ENCODE data around the gene CTNNBL1. TPM values are rescaled to one million over a fixed set of nuclear protein-coding genes. Genes with fewer than 3 reads are reported as not detected.
"Not testable (repeated sequence)": the region's sequence is repeated elsewhere in the genome, so short reads cannot be mapped to it uniquely, and the experiment has no call there.

CTNNBL1 gene
- total RNA-seq, 2 donors from 2014 or later: 49.8 to 58.6 TPM

DNA sequence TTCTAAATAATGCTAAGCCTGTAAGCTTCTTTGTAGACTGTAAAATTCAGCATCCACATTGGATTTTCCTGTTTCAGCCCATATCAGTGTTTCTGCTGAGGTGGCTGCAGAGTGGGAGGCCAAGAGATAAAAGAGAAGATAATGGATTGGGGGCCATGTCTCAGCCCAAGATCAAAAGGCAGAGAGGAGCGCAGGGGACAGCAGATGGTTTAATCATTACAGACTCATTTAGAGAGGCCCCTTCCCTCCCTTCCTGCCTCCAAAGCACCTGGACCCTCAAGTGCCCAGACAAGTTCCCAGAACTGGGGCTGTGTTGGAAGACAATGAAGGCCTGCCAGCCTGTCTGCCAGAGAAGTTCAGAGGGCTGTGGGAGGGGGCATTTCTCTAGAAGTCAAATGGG, 20.4 kb upstream of the CTNNBL1 start:
- no peak for DNase-seq
- intact Hi-C loops (cut with DNase I): no loop called here
- no peak for ATAC-seq

DNA sequence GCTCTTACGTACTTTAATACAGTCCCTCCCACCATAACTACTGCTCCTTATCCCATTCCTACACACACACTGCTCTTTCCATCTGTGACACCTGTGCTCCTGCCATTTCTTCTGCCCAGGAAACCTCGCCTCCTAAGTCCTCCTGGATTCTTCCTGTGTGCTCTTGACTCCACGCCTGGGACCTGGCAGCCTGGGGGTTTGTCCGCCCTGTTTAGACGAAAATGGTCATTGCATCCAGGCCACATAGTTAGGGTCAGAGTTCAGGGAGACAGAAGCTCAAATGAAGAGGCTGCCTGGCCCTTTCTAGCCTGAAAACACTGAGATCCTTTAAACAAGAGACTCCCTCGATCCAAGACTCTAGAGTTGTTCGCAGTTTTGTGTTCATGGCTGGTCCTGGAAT, 17.4 kb upstream of the CTNNBL1 start:
- intact Hi-C loops (cut with DNase I): no loop called here
- ATAC-seq (no peak), DNase-seq (no peak)

DNA sequence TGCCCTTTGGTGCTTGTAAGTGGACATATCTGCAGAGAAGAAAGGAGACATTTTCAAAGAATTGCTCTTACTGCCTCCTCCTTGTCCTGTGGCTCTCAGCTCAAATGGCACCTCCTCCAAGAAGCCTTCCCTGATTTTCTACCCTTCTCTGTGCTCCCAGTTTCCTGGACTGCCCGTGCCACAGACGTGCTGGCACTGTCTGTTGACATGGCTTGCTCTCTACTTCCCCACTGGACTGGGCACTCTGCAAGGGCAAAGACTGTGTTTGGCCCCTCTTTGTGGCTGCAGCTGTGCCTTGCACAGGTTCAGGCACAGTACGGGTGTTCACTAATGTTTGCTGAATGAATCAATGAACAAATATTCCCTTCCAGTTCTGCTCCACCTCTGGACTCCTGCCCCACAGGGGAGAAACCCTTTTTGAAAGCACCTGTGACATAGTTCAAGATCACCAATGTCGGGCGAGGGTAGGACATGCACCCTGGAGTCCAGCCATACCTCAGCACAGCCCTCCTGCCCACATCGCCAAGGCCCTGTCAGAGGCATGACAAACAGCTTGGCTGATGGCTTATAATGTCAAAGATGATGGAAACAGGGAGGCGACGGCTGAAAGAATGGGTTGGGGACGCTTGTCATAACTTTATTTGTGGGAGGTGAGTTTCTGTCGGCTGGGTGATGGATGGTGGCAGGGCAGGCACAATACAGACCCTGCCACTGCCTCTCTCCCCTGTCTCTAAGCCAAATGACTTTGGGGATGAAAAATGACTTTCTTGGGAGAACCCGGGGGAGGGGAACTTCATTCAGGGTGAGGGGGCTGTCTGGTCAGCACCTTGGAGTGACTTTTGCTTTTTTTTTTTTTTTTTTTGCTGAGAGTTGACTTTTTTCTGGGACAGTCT, 15.6 kb upstream of the CTNNBL1 start:
- DNase-seq (no peak), ATAC-seq (no peak)
- intact Hi-C loops (cut with DNase I): no loop called here

DNA sequence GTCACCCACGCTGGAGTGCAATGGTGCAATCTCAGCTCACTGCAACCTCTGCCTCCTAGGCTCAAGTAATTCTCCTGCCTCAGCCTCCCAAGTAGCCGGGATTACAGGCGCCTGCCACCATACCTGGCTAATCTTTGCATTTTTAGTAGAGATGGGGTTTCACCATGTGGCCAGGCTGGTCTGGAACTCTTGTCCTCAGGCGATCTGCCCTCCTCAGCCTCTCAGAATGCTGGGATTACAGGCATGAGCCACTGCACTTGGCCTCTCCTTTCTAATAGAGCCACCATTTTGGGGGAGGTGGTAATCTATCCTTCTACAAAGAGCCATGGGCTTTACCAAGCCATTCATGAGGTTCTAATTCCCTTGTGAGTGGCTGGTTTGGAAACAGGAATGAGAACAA, 14.1 kb upstream of the CTNNBL1 start:
- ATAC-seq; intact Hi-C loops (cut with DNase I): not testable (repeated sequence)

DNA sequence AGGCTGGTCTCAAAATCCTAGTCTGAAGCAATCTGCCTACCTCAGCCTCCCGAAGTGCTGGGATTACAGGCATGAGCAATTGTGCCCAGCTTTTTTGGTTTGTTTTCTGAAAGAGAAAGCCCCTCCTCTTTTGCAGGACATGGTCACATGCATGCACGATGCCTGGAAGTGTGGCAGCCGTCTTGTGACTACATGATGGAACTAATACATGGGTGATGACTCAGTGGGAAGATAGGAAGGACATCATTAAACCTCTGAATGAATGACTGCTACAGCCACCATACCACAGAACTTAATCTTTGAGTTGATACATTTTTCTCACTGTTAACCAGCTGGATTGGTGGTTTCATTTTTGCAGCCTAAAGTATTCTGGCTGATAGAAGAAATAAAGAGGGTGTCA, 13.4 kb upstream of the CTNNBL1 start:
- intact Hi-C loops (cut with DNase I): no loop called here
- ATAC-seq (no peak), DNase-seq (no peak)

More for the DNA sequence above, 14.1 kb upstream of the CTNNBL1 start:
- not testable (repeated sequence) for DNase-seq

DNA sequence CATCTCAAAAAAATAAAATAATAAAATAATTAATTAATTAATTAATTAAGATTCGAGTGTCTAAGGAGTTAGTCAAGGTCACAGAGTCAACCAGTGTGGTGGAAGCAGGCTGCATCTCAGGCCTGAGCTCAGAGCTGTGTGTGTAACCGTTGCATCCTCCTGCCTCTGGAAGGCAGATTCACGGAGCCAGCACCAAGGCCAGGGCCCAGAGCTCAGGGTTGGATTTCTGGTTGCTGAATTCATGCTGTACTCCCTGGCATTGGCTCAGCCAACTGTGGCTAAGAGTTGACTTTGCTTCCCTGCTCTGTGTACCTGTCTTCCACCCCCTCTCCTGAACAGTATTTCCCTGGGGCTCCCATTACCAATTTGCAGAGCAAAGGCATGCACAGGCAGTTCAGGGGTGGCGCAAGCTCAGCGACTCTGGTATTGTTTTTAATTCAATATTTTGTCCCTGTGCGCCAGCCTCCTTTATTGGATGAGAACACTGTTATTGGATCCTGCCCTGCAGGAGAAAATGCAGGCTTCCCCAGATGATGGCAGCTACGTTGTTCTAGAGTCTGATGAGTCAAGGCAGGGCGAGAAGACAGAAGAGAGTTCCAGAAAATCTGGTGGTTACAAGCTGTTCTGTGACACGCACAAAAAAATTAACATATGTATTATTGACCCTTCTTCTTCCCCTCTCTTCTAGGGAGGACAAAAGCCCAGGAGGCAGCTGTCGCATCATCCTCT, 12.3 kb upstream of the CTNNBL1 start:
- ATAC-seq (no peak), DNase-seq (no peak)
- intact Hi-C loops (cut with DNase I): no loop called here

DNA sequence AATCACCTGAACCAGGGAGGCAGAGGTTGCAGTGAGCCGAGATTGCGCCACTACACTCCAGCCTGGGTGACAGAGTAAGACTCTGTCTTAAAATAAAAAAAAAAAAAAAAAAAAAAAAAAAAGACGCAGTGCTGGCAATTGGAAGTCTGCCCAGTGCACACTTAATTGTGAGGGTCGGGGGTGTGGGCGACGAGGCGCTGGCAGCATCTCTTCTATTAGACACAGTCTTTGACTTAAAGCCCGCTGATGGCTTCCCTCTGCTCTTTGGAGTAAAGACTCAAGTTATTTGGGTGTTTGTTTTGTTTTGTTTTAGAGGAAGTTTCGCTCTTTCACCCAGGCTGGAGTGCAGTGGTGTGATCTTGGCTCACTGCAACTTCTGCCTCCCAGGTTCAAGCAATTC, 10.7 kb upstream of the CTNNBL1 start:
- intact Hi-C loops (cut with DNase I); ATAC-seq; DNase-seq: not testable (repeated sequence)

DNA sequence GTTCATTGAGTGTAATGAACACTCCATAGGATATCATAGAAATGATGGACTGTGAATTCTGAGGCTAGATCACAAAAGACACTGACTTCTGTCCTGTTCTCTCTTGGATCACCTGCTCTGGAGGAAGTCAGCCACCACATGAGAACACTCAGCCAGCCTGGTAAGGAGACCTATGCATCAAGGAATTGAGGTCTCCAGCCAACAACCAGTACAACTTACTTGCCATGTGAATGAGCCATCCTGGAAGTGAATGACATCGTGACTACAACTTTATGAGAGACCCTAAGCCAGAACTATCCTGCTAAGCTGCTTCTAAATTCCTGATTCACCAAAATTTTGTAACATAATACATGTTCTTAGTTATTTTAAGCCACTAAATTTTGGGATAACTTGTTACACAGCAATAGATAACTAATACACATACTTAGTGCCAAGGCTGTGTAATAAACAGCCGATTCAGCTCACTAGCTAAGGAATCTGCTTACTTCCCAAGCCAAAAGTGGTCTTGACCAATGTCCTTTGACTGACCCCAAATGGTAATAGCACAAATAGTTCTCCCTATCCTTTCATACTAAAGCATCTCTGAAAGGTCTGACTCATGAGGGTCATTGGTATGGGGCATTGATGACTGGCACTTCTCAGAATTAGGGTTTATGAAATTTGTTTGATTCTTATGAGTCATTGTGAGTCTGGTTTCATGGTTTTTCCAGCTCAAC, 6.9 kb upstream of the CTNNBL1 start:
- no peak for DNase-seq
- no peak for ATAC-seq
- intact Hi-C loops (cut with DNase I): no loop called here

DNA sequence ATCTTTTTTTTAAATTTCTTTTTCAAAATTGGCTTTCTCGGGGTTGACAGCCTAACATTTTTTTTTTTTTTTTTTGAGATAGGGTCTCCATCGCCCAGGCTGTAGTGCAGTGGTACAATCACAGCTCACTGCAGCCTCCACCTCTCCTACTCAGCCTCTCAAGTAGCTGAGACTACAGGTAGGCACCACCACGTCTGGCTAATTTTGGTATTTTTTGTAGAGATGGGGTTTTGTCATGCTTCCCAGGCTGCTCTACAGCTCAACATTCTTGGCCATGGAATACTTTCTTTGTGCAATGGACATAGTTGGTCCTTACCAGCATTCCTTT, 6.4 kb upstream of the CTNNBL1 start:
- DNase-seq: no peak
- intact Hi-C loops (cut with DNase I): no loop called here
- ATAC-seq: no peak

DNA sequence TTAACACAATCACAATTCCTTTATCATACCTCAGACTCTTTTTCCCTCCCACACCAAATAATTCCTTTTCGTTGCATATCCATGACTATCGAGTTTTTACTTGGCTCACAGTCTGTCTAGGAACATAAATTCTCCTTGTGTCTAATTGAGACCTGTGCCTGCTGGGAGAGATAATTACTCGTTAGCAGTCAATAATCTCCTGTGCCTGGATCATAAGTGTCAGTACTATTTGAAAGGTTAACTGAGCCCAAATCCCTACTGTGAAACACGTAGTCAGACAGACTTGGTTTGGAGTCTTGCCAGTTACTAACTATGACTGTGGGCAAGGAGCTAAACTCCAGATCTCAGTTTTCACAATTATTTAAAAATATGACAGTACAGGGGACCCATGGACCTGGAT, 5.7 kb upstream of the CTNNBL1 start:
- intact Hi-C loops (cut with DNase I): no loop called here
- ATAC-seq: no peak
- no peak for DNase-seq

DNA sequence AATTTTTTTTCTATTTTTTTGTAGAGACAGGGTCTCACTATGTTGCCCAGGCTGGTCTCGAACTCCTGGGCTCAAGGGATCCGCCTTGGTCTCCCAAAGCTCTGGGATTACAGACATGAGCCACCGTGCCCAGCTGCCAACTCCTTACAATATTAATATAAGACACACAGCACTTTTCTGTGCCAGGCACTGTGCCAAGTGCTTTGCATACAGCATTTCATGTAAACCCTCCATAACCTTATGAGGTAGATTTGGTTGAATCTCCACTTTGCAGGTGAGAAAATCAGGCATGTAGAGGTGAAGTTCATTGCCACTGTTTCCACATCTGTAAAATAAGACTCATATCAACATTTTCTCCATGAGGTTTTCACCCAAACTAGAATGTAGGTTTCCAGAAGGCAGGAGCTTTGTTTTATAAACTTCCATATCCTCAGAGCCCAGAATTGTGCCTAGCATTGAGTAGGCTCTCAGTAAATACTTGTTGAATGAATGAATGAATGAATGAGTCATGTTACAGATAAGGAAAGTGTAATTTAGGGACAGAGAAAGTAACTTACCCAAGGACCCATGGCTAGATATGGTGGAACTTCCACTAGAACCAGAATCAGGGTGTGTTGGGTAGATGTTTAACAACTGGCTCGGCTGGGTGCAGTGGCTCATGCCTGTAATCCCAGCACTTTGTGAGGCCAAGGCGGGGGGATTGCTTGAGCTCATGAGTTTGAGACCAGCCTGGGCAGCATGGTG, 3.0 kb upstream of the CTNNBL1 start:
- ATAC-seq (no peak), DNase-seq (no peak)
- intact Hi-C loops (cut with DNase I): no loop called here

DNA sequence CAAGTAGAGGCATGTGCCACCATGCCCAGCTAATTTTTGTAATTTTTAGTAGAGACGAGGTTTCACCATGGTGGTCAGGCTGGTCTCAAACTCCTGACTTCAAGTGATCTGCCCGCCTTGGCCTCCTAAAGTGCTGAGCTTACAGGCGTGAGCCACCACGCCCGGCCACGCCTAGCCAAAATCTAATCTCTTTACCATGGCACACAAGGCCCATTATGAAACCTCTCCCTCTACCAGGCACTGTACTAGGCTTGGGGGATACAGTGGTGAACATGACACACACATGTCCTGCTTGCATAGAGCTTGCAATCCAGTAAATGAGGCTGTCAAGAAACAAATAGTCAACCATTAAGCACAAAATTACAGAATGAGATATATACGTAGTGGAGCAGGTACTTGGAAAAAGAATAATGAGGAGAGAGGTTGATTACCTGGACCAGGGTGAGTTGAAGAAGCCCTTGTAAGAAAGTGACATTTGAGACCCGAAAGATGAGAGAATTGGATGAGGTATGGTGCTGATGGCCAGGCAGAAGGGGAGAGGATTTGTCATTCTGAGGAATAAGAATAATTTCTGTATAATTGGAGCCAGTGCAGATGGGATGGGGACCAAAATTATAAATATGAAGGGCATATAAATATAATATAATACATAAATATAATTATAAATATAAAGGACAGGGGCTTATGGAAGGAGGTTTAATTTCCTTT, 1.2 kb upstream of the CTNNBL1 start:
- intact Hi-C loops (cut with DNase I): no loop called here
- DNase-seq (no peak), ATAC-seq (no peak)

DNA sequence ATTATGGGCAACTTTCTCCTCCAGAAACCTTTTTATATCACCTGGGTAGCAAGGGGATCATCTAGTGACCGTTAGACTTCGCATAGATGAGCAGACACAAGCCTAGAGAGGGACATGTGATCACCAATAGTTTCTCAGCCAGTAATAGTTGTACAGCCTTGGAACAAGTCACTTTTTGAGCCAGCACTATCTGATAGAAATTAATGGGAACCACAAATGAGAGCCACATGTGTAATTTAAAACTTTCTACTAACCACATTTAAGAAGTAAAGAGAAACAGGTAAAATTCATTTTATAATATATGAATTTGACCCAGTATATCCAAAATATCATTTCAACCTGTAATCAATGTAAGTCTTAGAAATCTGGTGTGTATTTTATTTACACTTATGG, 592 bp upstream of the CTNNBL1 start:
- intact Hi-C loops (cut with DNase I): no loop called here
- ATAC-seq (no peak), DNase-seq (no peak)

DNA sequence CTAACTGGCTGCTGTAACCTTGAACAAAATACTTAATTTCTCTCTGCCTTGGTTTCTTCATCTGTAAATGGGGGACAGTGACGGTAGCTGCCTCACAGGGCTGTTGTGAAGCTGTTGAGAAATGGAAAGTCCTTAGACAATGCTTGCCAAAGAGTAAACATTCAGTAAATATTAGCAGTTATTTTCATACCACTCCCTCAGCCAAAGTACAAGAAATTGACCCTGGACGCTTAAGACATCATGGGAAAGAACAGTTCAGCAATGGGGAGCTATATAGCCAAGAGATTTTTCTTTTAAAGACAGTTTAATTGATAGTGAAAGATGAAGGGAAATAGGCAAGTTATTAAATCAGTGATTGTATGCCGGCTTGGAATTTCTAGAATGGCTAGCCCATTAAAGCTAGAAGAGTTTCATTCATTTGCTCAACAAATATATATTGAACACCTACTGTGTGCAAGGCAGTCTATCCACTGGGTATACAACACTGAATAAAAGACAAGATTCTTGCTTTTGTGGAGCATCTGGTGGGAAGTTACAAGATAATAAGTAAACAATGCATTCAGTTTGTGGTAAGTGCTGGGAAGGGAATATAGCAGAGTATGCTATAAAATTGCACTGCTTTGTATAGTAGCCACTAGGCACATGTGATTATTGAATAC, 2.0 kb downstream of the CTNNBL1 start:
- DNase-seq (no peak), ATAC-seq (no peak)
- intact Hi-C loops (cut with DNase I): no loop called here

DNA sequence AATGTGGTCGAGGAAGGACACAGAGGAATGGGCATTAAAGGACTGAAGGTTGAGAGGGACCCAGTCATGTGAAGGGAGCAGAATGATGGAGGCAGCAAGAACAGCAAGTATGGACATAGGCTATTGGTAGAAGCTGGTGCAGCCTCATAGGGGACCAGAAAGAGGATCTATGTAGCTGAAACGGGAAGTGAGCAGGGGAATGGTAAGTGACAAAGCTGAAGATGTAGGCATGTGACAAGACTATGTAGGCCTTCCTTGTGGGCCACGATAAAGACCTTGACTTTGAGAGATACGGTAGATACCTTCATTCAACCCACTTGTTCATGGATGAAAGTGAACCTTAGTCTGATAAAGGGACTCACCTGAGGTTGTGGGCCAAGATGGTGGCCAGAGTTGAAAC, 3.5 kb downstream of the CTNNBL1 start:
- DNase-seq (no peak), ATAC-seq (no peak)
- intact Hi-C loops (cut with DNase I): no loop called here

DNA sequence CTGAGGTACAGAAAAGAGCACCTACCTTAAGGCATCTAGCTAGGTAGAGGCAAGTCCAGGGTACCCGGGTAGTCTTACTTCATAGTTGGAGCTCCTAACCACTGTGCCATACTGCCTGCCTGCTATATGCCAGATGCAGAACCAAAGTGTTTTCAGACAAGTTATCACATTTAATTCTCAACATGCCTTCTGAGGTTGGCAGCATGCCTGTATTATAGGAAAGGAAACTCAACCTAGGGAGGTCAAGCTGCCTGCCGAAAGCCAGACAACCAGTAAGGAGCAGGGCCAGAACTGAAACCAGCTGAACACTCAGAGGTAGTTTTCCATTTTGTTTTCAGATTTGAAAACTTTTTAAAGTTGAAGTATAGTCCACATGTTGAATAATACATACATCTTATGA, 5.4 kb downstream of the CTNNBL1 start:
- intact Hi-C loops (cut with DNase I): no loop called here
- DNase-seq: peak; percentile 36
- peak; percentile 72 to 77 for ATAC-seq

DNA sequence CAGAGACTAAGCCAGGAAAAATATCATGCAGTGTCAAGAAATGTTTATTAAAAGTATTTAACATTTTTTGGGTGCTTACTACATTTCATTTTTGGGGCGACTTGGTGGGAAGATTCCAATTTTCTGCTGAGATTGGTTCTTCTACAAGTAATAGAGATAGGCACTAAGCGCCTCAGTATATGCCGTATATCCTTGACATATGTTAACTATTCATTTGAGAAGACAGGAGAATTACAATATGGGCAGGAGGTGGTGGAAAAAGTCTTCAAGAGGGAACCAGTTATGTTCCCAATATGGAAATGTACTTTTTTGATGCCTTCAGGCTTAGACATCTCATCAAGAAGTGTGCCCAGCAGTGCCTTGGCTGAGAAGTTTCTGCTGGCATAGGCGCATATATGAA, 6.5 kb downstream of the CTNNBL1 start:
- intact Hi-C loops (cut with DNase I): no loop called here
- no peak for DNase-seq
- ATAC-seq: no peak

DNA sequence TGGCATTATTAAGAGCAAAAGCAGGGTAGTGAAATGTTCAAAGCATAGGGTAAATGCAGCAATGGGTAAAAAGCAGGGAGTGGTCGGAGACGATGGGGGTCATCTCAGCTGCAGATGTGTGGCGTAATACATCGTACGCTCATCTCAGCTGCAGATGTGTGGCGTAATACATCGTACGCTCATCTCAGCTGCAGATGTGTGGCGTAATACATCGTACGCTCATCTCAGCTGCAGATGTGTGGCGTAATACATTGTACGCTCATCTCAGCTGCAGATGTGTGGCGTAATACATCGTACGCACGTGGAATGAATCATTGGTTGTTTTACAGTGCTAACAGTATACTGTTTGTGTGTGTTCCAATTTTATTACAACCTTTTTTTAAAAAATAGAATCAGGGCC, 7.8 kb downstream of the CTNNBL1 start:
- DNase-seq; ATAC-seq; intact Hi-C loops (cut with DNase I): not testable (repeated sequence)

Measured in left cardiac atrium (tissue), 4 donors.